Tibial nerve (tissue), 4 donors: ENCODE measurements around the gene RAB3A. TPM values are rescaled to one million over a fixed set of nuclear protein-coding genes. Genes with fewer than 3 reads are reported as not detected.
A peak's percentile ranks its signal among the peaks of the same experiment; 100 is the strongest.

Experiments
- DNase-seq, 2 donors: peaks; one replicate each; pipeline ENCODE4 v3.0.0-alpha.2; 2019; ENCODE audit warnings: low spot score in 2 of 2
- H3K27ac ChIP-seq, 4 donors: fragments of 200-600 bp; sonication (generic) in 3 of 4; one replicate each; pipeline ENCODE4 v1.5.1; 2017 to 2019; ENCODE audit warnings: mild to moderate bottlenecking in 1 of 4
- H3K27me3 ChIP-seq, 2 donors: fragments of 200-600 bp; sonication (generic) in 1 of 2; one replicate each; pipeline versions ENCODE4 v1.5.1 to v1.6.0; 2017 to 2019
- H3K36me3 ChIP-seq, 3 donors: fragments of 200-600 bp; sonication (generic); one replicate each; pipeline ENCODE4 v1.5.1; 2018 to 2019
- H3K4me1 ChIP-seq, 4 donors: fragments of 200-600 bp; sonication (generic) in 3 of 4; one replicate each; pipeline ENCODE4 v1.5.1; 2017 to 2019
- H3K4me3 ChIP-seq, 4 donors: fragments of 200-600 bp; sonication (generic) in 3 of 4; one replicate each; pipeline ENCODE4 v1.5.1; 2017 to 2019; ENCODE audit warnings: mild to moderate bottlenecking in 1 of 4, moderate library complexity in 1 of 4
- H3K9me3 ChIP-seq, 4 donors: fragments of 200-600 bp; sonication (generic) in 3 of 4; one replicate each; pipeline ENCODE4 v1.5.1; 2017 to 2019
- EP300 ChIP-seq, 2 donors: sonication (generic); formaldehyde crosslinking; IDR thresholded peaks; one replicate each; pipeline ENCODE4 v1.6.1; 2017; ENCODE audit warnings: antibody characterized with exemption in 2 of 2, mild to moderate bottlenecking in 1 of 2
- POLR2A ChIP-seq, 2 donors: fragments of 450-650 bp; IDR thresholded peaks; one replicate each; pipeline ENCODE4 v1.6.1; 2017; ENCODE audit warnings: antibody characterized with exemption in 2 of 2, mild to moderate bottlenecking in 2 of 2, moderate library complexity in 2 of 2
- WGBS, 2 donors: methylation state at CpG; one replicate each; pipeline ENCODE4 v1.1.5; 2018; 5-methylcytosine and 5-hydroxymethylcytosine counted together
- total RNA-seq, 4 donors: library from RNA; depleted of rRNA; stranded (reverse); fragments of >200 nt; gene quantifications; one replicate each; pipeline ENCODE4 v1.1.0, GENCODE V29; 2016
- TF ChIP-seq, protein P1 (sequence below), 5 experiments: fragments of 200-600 bp in 3 of 5; fragments of 450-650 bp in 2 of 5; sonication (generic) in 3 of 5; IDR thresholded peaks; one replicate each; pipeline ENCODE4 v1.5.1; 2016 to 2019; ENCODE audit warnings: antibody characterized with exemption in 5 of 5, mild to moderate bottlenecking in 3 of 5, moderate library complexity in 2 of 5

The RAB3A gene
- total RNA-seq, 4 donors from 2014 or later: 1.5 to 5.1 (median 3.9) TPM; not detected in 1

DNA sequence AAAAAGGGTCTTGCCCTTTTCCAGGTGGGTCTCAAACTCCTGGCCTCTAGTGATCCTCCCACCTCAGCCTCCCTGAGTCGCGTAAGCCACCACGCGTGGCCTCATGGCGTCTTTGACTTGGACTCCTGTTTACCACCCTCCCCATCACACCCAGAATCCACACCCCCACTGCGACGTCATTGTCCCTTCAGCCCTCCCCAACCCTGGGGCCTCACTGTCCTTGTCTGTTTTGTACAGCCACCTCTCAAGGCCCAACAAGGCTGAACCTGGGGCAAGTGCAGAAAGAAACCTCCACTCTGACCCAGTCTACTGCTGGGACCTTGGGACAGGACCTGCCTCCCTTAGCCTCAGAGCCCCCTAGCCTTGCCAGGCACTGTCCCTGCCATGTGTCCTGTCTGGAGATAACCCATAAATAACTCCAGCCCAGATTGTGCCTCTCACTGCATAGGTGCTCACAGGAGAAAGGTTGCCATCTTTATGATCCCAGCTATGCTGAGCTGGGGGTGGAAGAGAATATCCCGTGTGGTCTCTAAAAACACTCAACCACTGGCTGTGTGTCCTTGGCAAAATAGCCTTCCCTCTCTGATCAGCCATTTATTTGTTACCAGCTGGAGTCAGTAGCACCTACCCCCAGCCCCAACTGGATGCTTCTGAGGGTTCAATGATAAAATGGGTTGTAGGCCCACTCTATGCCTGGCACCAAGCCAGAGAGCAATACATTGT, 32.1 kb downstream of the RAB3A start:
- no peaks in the 10 kb centered on the region for H3K27me3 ChIP-seq
- no peak overlapping the region for H3K4me3 ChIP-seq
- no peaks in the 10 kb centered on the region for H3K9me3 ChIP-seq
- no peak for DNase-seq
- 86% methylated on average over 8 of the region's 8 CpGs for WGBS, 2 donors
- peaks cover 0 to 24% (median 3%) of the 10 kb centered on the region in 4 donors for H3K4me1 ChIP-seq
- TF ChIP-seq POLR2A (IDR thresholded peaks at IDR 0.05) (no peak), EP300 (IDR thresholded peaks at IDR 0.05) (no peak)
- TF ChIP-seq, protein P1, sequence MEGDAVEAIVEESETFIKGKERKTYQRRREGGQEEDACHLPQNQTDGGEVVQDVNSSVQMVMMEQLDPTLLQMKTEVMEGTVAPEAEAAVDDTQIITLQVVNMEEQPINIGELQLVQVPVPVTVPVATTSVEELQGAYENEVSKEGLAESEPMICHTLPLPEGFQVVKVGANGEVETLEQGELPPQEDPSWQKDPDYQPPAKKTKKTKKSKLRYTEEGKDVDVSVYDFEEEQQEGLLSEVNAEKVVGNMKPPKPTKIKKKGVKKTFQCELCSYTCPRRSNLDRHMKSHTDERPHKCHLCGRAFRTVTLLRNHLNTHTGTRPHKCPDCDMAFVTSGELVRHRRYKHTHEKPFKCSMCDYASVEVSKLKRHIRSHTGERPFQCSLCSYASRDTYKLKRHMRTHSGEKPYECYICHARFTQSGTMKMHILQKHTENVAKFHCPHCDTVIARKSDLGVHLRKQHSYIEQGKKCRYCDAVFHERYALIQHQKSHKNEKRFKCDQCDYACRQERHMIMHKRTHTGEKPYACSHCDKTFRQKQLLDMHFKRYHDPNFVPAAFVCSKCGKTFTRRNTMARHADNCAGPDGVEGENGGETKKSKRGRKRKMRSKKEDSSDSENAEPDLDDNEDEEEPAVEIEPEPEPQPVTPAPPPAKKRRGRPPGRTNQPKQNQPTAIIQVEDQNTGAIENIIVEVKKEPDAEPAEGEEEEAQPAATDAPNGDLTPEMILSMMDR (IDR thresholded peaks at IDR 0.05): no peak
- H3K27ac ChIP-seq: peak overlapping the region in 3 of 4 donors; percentile 65 to 84 (median 76)
- H3K36me3 ChIP-seq: peaks cover 0 to 38% (median 6%) of the 10 kb centered on the region in 3 donors

DNA sequence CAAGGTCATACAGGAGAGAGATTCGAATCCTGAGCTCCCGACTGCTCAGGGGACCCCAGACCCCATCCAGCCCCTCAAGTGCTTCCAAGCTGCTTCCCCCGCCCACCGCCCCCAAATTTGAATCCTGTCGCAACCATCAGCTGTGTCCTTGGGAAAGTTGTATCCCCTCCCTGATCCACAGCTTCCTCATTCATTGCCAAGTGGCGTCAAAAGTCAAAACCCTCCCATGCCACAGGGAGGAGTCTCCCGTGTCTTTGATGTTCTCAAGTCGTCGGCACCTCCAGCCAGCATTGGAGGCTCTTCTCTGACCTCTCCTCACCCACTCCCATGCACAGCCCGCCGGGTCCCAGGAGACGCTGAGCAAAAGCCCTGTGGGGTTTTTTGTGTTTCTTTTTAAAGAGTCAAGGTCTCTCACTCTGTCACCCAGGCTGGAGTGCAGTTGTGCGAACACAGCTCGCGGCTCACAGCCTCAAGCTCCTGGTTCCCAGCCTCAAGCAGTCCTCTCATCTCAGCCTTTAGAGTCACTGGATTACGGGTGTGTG, 33.1 kb downstream of the RAB3A start:
- DNase-seq: no peak
- peaks cover 0 to 24% (median 3%) of the 10 kb centered on the region in 4 donors for H3K4me1 ChIP-seq
- H3K36me3 ChIP-seq: peaks cover 0 to 48% (median 11%) of the 10 kb centered on the region in 3 donors
- H3K27ac ChIP-seq: peak overlapping the region in 3 of 4 donors; percentile 65 to 84 (median 66)
- TF ChIP-seq POLR2A (IDR thresholded peaks at IDR 0.05) (peak in 1 of 2 donors; percentile 26), EP300 (IDR thresholded peaks at IDR 0.05) (peak in 1 of 2 donors; percentile 46)
- TF ChIP-seq, protein P1 (IDR thresholded peaks at IDR 0.05): no peak
- no peaks in the 10 kb centered on the region for H3K9me3 ChIP-seq
- no peak overlapping the region for H3K4me3 ChIP-seq
- H3K27me3 ChIP-seq: no peaks in the 10 kb centered on the region
- WGBS, 2 donors: 61% methylated on average over 16 of the region's 16 CpGs

DNA sequence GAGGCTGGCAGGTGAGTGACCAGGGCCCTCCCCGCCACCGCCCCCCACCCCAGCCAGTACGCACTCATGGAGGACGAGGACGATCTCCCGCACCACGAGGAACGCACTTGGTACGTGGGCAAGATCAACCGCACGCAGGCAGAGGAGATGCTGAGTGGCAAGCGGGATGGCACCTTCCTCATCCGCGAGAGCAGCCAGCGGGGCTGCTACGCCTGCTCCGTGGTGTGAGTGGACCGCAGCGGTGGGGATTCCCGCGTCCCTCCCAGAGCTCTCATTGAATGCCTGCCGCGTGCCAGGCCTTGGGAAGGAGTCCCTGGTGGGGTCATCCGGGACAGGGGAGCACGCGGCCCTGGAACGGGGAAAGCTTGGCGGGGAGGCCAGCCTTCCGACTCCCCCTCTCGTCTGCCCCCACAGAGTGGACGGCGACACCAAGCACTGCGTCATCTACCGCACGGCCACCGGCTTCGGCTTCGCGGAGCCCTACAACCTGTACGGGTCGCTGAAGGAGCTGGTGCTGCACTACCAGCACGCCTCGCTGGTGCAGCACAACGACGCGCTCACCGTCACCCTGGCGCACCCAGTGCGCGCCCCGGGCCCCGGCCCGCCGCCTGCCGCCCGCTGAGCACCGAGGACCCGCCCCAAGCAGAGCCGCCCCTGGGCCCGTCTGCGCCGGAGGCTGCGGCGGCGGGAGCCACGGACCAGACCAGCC, 35.0 kb downstream of the RAB3A start:
- Histone ChIP-seq H3K27me3 (no peaks in the 10 kb centered on the region), H3K27ac (peak overlapping the region in 3 of 4 donors; percentile 66 to 84 (median 73)), H3K9me3 (no peaks in the 10 kb centered on the region), H3K4me1 (peaks cover 0 to 18% (median 2%) of the 10 kb centered on the region in 4 donors), H3K36me3 (peaks cover 0 to 68% (median 11%) of the 10 kb centered on the region in 3 donors), H3K4me3 (no peak overlapping the region)
- DNase-seq: no peak
- WGBS, 2 donors: 93 to 94% methylated on average over 66 of the region's 66 CpGs
- TF ChIP-seq POLR2A (IDR thresholded peaks at IDR 0.05): no peak
- TF ChIP-seq EP300 (IDR thresholded peaks at IDR 0.05): no peak
- TF ChIP-seq, protein P1 (IDR thresholded peaks at IDR 0.05): no peak

DNA sequence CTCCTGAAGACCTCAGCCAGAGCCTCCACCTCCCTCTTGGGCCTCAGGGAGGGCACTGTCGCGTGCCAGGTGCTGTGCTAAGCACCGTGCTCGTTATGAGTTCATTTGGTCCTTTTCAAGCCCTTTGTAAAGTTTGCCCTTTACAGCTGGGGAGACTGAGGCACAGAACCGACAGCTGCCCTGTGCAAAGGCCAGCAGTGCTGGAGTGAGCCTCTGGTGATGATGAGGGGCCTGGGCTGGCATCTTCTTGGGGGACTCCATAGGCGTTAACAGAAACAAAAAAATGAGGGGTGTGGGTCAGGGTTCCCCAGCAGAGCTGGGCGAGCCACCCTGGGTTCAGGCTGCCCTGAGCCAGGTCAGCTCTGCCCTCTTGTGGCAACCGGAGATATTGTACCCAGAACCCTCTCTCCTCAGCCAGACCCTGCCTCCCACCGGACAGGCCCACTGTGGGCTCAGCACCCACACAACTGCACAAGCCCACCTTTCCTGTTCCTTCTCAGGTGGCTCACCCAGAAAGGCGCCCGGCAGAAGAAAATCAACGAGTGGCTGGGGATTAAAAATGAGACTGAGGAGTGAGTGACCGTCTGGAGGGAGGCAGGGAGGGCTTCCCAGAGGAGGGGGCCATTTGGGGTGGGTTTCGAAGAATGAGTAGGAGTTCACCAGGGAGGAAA, 35.7 kb downstream of the RAB3A start:
- DNase-seq: no peak
- WGBS, 2 donors: 64 to 74% methylated on average over 14 of the region's 14 CpGs
- H3K9me3 ChIP-seq: no peaks in the 10 kb centered on the region
- peaks cover 0 to 75% (median 11%) of the 10 kb centered on the region in 3 donors for H3K36me3 ChIP-seq
- no peaks in the 10 kb centered on the region for H3K27me3 ChIP-seq
- H3K4me3 ChIP-seq: no peak overlapping the region
- TF ChIP-seq, protein P1 (IDR thresholded peaks at IDR 0.05): peak; percentile 55 to 84 (median 66)
- TF ChIP-seq EP300 (IDR thresholded peaks at IDR 0.05): no peak
- H3K4me1 ChIP-seq: peaks cover 0 to 11% (median 2%) of the 10 kb centered on the region in 4 donors
- H3K27ac ChIP-seq: peak overlapping the region in 1 of 4 donors; percentile 39
